Stimulated activated CD4-positive, alpha-beta T cell treated with anti-CD3 and anti-CD28 coated beads, Interleukin-1b, Interleukin-23, amount 100 ng/mL, for 1 hour (primary cell): ENCODE measurements around the gene NUCKS1.

Source experiments
- DNase-seq, 2 donors: peaks; one replicate each; pipeline ENCODE4 v3.0.0-alpha.2; 2020; ENCODE audit warnings: low read depth in 2 of 2

Gene NUCKS1

GRCh38 chr1:205770618-205771017 lies 20.6 kb upstream of the NUCKS1 start:
- no peak for DNase-seq

GRCh38 chr1:205769641-205770365 lies 19.8 kb upstream of the NUCKS1 start:
- DNase-seq, result no peak

- DNase-seq, result no peak
These were observed 17.3 kb upstream of the NUCKS1 start for GRCh38 chr1:205767248-205767647.

GRCh38 chr1:205766570-205766969 lies 16.6 kb upstream of the NUCKS1 start:
- no peak for DNase-seq

- no peak for DNase-seq
These were observed 16.1 kb upstream of the NUCKS1 start for GRCh38 chr1:205766038-205766437.

- no peak for DNase-seq
These were observed 14.6 kb upstream of the NUCKS1 start for GRCh38 chr1:205764578-205764977.

GRCh38 chr1:205763980-205764379 lies 14.0 kb upstream of the NUCKS1 start:
- DNase-seq, result no peak

GRCh38 chr1:205760606-205761005 lies 10.6 kb upstream of the NUCKS1 start:
- DNase-seq, result no peak

- no peak for DNase-seq
These were observed 6.6 kb upstream of the NUCKS1 start for GRCh38 chr1:205756552-205756951.

- no peak for DNase-seq
These were observed 4.9 kb upstream of the NUCKS1 start for GRCh38 chr1:205754857-205755256.

GRCh38 chr1:205751036-205751651 lies 1.2 kb upstream of the NUCKS1 start:
- no peak for DNase-seq

GRCh38 chr1:205749234-205750137 lies 496 bp downstream of the NUCKS1 start:
- DNase-seq, result peak; percentile 86 to 92

GRCh38 chr1:205748403-205749233 lies 1.4 kb downstream of the NUCKS1 start:
- DNase-seq, result no peak

- DNase-seq, result no peak
These were observed 3.1 kb downstream of the NUCKS1 start for GRCh38 chr1:205746757-205747412.

GRCh38 chr1:205744403-205744802 lies 5.6 kb downstream of the NUCKS1 start:
- DNase-seq, result no peak

- no peak for DNase-seq
These were observed 6.0 kb downstream of the NUCKS1 start for GRCh38 chr1:205743977-205744376.

GRCh38 chr1:205741681-205742080 lies 8.3 kb downstream of the NUCKS1 start:
- DNase-seq, result no peak

- DNase-seq, result no peak
These were observed 10.4 kb downstream of the NUCKS1 start for GRCh38 chr1:205739348-205740160.

- no peak for DNase-seq
These were observed 14.8 kb downstream of the NUCKS1 start for GRCh38 chr1:205735218-205735617.
